Astrocyte (in vitro differentiated cells and primary cell): ENCODE measurements around the gene LRSAM1. TPM values are rescaled to one million over a fixed set of nuclear protein-coding genes. Genes with fewer than 3 reads are reported as not detected.

Experiments
- DNase-seq: peaks from one replicate; pipeline ENCODE4 v3.0.0-alpha.2; 2010; ENCODE audit warnings: low read depth
- FAIRE-seq: peaks from 2 replicates; lab custom pipeline; 2011; peaks lifted over from hg19 to GRCh38; lab: Jason Lieb, UNC
- H2AFZ ChIP-seq: 2 replicates; pipeline ENCODE4 v1.6.0; 2012; ENCODE audit warnings: low read depth, low read length, inconsistent platforms
- H3K27ac ChIP-seq: 2 replicates; pipeline ENCODE4 v1.5.1; 2011; ENCODE audit warnings: low read depth, low read length, inconsistent platforms
- H3K27me3 ChIP-seq: 2 replicates; pipeline ENCODE4 v1.6.0; 2011; ENCODE audit warnings: low read length, inconsistent platforms; ENCODE audit not compliant: insufficient read depth
- H3K36me3 ChIP-seq: 2 replicates; pipeline ENCODE4 v1.5.1; 2011; ENCODE audit warnings: low read length, inconsistent platforms; ENCODE audit not compliant: insufficient read depth
- H3K4me1 ChIP-seq: 2 replicates; pipeline ENCODE4 v1.5.1; 2011; ENCODE audit warnings: low read length, inconsistent platforms; ENCODE audit not compliant: insufficient read depth
- H3K4me2 ChIP-seq: 2 replicates; pipeline ENCODE4 v1.6.0; 2012; ENCODE audit warnings: low read length, inconsistent platforms
- H3K4me3 ChIP-seq: 2 replicates; pipeline ENCODE4 v1.5.1; 2011; ENCODE audit warnings: low read depth, mild to moderate bottlenecking, low read length, inconsistent platforms; ENCODE audit not compliant: insufficient read depth
- H3K79me2 ChIP-seq: 2 replicates; pipeline ENCODE4 v1.6.0; 2012; ENCODE audit warnings: mild to moderate bottlenecking, low read length, inconsistent platforms; ENCODE audit not compliant: insufficient read depth
- H3K9ac ChIP-seq: 2 replicates; pipeline ENCODE4 v1.6.0; 2012; ENCODE audit warnings: mild to moderate bottlenecking, low read length, inconsistent platforms
- H3K9me3 ChIP-seq: 2 replicates; pipeline ENCODE4 v1.5.1; 2012; ENCODE audit warnings: low read depth, mild to moderate bottlenecking, low read length, inconsistent platforms; ENCODE audit not compliant: insufficient read depth
- H4K20me1 ChIP-seq: 2 replicates; pipeline ENCODE4 v1.6.0; 2012; ENCODE audit warnings: low read length, inconsistent platforms; ENCODE audit not compliant: insufficient read depth
- H3K27ac Mint-ChIP-seq: one replicate; pipeline ENCODE4 v1.8.0; 2021; ENCODE audit warnings: mild to moderate bottlenecking, mixed read lengths; ENCODE audit not compliant: unreplicated experiment
- H3K27me3 Mint-ChIP-seq: one replicate; pipeline ENCODE4 v1.8.0; 2021; ENCODE audit warnings: low read depth, mixed read lengths; ENCODE audit not compliant: unreplicated experiment
- H3K36me3 Mint-ChIP-seq: one replicate; pipeline ENCODE4 v1.8.0; 2021; ENCODE audit warnings: low read depth, mixed read lengths; ENCODE audit not compliant: unreplicated experiment
- H3K4me1 Mint-ChIP-seq: one replicate; pipeline ENCODE4 v1.8.0; 2021; ENCODE audit warnings: low read depth, mixed read lengths; ENCODE audit not compliant: unreplicated experiment
- H3K4me3 Mint-ChIP-seq: one replicate; pipeline ENCODE4 v1.8.0; 2021; ENCODE audit warnings: mild to moderate bottlenecking, moderate library complexity, mixed read lengths; ENCODE audit not compliant: unreplicated experiment
- H3K9me3 Mint-ChIP-seq: one replicate; pipeline ENCODE4 v1.8.0; 2021; ENCODE audit warnings: mild to moderate bottlenecking, mixed read lengths; ENCODE audit not compliant: unreplicated experiment
- EZH2 ChIP-seq: IDR thresholded peaks from 2 replicates; pipeline ENCODE4 v1.6.1; 2012; ENCODE audit warnings: mild to moderate bottlenecking, low read length, inconsistent platforms; ENCODE audit not compliant: insufficient read depth
- total RNA-seq: library from RNA; stranded (reverse); gene quantifications from 2 replicates; pipeline ENCODE4 v1.2.1, GENCODE V29; 2021
- TF ChIP-seq, protein P1 (sequence below): IDR thresholded peaks from 2 replicates; pipeline ENCODE4 v1.5.1; 2011; ENCODE audit warnings: low read depth, mild to moderate bottlenecking, inconsistent platforms, low read length, moderate library complexity; ENCODE audit not compliant: insufficient read depth

The LRSAM1 gene
- total RNA-seq, 1 donor from 2014 or later, result 18.7 TPM

DNA sequence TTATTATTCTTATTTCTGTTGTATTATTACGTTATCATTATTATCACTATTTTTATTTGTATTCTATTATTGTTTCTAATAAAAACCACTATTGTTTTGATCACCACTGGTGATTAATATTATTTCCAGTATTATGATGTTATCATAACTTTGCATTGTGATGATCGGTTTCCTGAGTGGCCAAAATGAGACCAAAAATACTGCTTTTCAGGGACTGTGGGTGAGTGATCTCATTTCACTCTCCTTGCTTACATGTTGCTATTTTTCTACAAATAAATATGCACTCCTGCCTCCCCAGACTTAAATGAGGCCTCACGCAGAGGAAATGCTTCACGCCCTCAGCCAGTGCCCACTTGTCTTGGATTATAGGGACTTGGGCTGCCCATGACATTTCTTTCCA, 78.4 kb downstream of the LRSAM1 start:
- TF ChIP-seq, protein P1, sequence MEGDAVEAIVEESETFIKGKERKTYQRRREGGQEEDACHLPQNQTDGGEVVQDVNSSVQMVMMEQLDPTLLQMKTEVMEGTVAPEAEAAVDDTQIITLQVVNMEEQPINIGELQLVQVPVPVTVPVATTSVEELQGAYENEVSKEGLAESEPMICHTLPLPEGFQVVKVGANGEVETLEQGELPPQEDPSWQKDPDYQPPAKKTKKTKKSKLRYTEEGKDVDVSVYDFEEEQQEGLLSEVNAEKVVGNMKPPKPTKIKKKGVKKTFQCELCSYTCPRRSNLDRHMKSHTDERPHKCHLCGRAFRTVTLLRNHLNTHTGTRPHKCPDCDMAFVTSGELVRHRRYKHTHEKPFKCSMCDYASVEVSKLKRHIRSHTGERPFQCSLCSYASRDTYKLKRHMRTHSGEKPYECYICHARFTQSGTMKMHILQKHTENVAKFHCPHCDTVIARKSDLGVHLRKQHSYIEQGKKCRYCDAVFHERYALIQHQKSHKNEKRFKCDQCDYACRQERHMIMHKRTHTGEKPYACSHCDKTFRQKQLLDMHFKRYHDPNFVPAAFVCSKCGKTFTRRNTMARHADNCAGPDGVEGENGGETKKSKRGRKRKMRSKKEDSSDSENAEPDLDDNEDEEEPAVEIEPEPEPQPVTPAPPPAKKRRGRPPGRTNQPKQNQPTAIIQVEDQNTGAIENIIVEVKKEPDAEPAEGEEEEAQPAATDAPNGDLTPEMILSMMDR, result no peak
- no peak for TF ChIP-seq EZH2
- no peak overlapping the region for H3K27ac ChIP-seq
- no peaks in the 10 kb centered on the region for H3K27me3 Mint-ChIP-seq
- H3K36me3 ChIP-seq, result peaks cover 28% of the 10 kb centered on the region
- peaks cover 19% of the 10 kb centered on the region for H3K4me1 ChIP-seq
- peaks cover 56% of the 10 kb centered on the region for H4K20me1 ChIP-seq
- H3K9ac ChIP-seq, result no peak overlapping the region
- no peak overlapping the region for H3K4me2 ChIP-seq
- peaks cover 6% of the 10 kb centered on the region for H3K9me3 ChIP-seq
- DNase-seq (no peak), FAIRE-seq (no peak)
- no peaks in the 10 kb centered on the region for H3K27me3 ChIP-seq
- peaks cover 2% of the 10 kb centered on the region for H3K9me3 Mint-ChIP-seq
- peaks cover 91% of the 10 kb centered on the region for H3K79me2 ChIP-seq
- no peak overlapping the region for H3K4me3 Mint-ChIP-seq
- H3K36me3 Mint-ChIP-seq, result peaks cover 37% of the 10 kb centered on the region
- H3K4me3 ChIP-seq, result no peak overlapping the region
- no peak overlapping the region for H2AFZ ChIP-seq
- peaks cover 28% of the 10 kb centered on the region for H3K4me1 Mint-ChIP-seq
- H3K27ac Mint-ChIP-seq, result no peak overlapping the region

DNA sequence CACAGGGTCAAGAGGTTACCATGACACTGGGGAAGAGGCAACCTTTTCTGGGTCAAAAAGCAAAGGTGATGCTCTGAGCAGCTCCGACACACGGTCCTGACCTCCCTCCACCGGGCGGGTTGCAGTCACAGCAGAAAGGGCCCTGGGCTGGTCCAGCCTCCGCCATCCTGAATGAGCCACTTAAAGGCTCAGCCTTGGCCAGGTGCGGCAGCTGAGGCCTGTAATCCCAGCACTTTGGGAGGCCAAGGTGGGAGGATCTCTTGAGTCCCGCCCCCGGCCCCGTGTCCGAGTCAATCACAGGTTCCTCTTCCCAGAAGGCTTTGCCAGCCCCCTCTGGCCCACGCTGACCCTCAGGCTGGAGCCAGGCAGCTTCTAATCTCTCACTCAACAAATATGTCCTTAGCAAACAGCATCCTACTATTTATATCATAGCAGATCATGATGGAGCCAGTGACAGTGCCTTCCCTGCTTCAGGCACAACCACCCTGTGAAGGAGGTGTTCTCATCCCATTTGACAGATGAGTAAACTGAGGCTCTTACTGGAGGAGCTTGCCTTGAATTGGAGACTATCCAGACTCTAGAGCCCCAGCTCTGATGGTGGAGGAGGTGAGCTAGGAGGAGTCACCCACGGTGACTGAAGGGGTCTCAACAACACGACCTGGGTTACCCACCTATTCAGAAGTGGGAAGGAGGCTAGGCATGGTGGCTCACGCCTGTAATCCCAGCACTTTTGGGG, 79.1 kb downstream of the LRSAM1 start:
- H2AFZ ChIP-seq, result no peak overlapping the region
- Mint-ChIP-seq H3K4me1 (peaks cover 27% of the 10 kb centered on the region), H3K36me3 (peaks cover 33% of the 10 kb centered on the region), H3K4me3 (no peak overlapping the region), H3K27ac (no peak overlapping the region), H3K9me3 (peaks cover 2% of the 10 kb centered on the region), H3K27me3 (no peaks in the 10 kb centered on the region)
- H3K4me2 ChIP-seq, result no peak overlapping the region
- peaks cover 15% of the 10 kb centered on the region for H3K4me1 ChIP-seq
- H3K79me2 ChIP-seq, result peaks cover 92% of the 10 kb centered on the region
- no peak for DNase-seq
- no peak overlapping the region for H3K27ac ChIP-seq
- H3K36me3 ChIP-seq, result peaks cover 21% of the 10 kb centered on the region
- no peak for TF ChIP-seq EZH2
- TF ChIP-seq, protein P1, result no peak
- H3K9me3 ChIP-seq, result peaks cover 6% of the 10 kb centered on the region
- peaks cover 63% of the 10 kb centered on the region for H4K20me1 ChIP-seq
- H3K27me3 ChIP-seq, result no peaks in the 10 kb centered on the region
- no peak overlapping the region for H3K9ac ChIP-seq
- H3K4me3 ChIP-seq, result no peak overlapping the region
- no peak for FAIRE-seq

DNA sequence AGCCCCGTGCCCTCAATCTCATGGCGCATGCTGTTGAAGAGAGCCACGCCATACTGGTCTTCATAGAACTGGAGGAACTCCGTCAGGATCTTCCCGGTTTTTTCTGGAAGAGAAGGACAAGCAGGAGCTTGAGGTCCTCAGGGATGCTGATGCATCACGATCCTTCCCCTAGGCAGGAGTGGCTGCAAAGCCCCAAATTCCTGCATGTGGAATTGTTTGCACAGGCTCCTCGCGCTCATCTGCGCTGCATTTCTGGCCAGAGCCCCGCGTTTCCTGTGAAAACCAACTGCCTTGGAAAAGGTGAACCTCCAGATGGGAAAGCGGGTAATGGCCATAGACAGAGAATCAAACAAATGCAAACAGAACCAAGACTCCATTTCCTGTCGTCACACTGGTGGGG, 80.4 kb downstream of the LRSAM1 start:
- H3K36me3 Mint-ChIP-seq, result peaks cover 24% of the 10 kb centered on the region

More for the DNA sequence above, 80.4 kb downstream of the LRSAM1 start:
- no peak overlapping the region for H2AFZ ChIP-seq
- H3K9ac ChIP-seq, result no peak overlapping the region
- DNase-seq (no peak), FAIRE-seq (no peak)
- H3K4me1 ChIP-seq, result peaks cover 25% of the 10 kb centered on the region
- peaks cover 24% of the 10 kb centered on the region for H3K4me1 Mint-ChIP-seq
- H3K9me3 ChIP-seq, result no peaks in the 10 kb centered on the region
- H3K9me3 Mint-ChIP-seq, result no peaks in the 10 kb centered on the region
- TF ChIP-seq EZH2, result no peak
- TF ChIP-seq, protein P1, result no peak
- no peaks in the 10 kb centered on the region for H3K27me3 Mint-ChIP-seq
- H3K4me3 Mint-ChIP-seq, result no peak overlapping the region
- H3K27me3 ChIP-seq, result no peaks in the 10 kb centered on the region
- no peak overlapping the region for H3K27ac ChIP-seq
- H3K27ac Mint-ChIP-seq, result no peak overlapping the region
- no peak overlapping the region for H3K4me2 ChIP-seq
- peaks cover 72% of the 10 kb centered on the region for H4K20me1 ChIP-seq
- H3K79me2 ChIP-seq, result peaks cover 95% of the 10 kb centered on the region
- peaks cover 10% of the 10 kb centered on the region for H3K36me3 ChIP-seq
- H3K4me3 ChIP-seq, result no peak overlapping the region
